SK-N-SH (cell line): Measurements from ENCODE around the gene FRMD3. TPM values are rescaled to one million over a fixed set of nuclear protein-coding genes. Genes with fewer than 3 reads are reported as not detected.

Source experiments
- CTCF ChIA-PET: fragments of 300-600, 350-600 bp; formaldehyde crosslinking; extraction: SDS; loops from one replicate; lab custom pipeline; 2021; lab: Yijun Ruan, JAX
- POLR2A ChIA-PET: fragments of 350-600 bp; sonication (Branson Sonifier 250); formaldehyde crosslinking; extraction: SDS; loops from one replicate; lab custom pipeline; 2020; ENCODE audit warnings: antibody characterized with exemption, inconsistent platforms; lab: Yijun Ruan, JAX
- DNase-seq: peaks from one replicate; pipeline ENCODE4 v3.0.0; 2012
- H2AFZ ChIP-seq: fragments of 200-600 bp; sonication (generic); 2 replicates; pipeline ENCODE4 v1.8.1; 2016; ENCODE audit warnings: antibody characterized with exemption, mild to moderate bottlenecking, low read depth
- H3F3A ChIP-seq: fragments of 200-600 bp; sonication (generic); replicated peaks from 2 replicates; pipeline ENCODE3; 2016; ENCODE audit warnings: antibody characterized with exemption, mild to moderate bottlenecking; ENCODE audit not compliant: insufficient read depth
- H3K27ac ChIP-seq, 2 experiments: fragments of 200-500 bp in 1 of 2; fragments of 200-600 bp in 1 of 2; sonication (Bioruptor generic) in 1 of 2; sonication (generic), shearing (Covaris generic) in 1 of 2; 2 replicates each; pipeline versions ENCODE4 v1.5.1 to v1.6.1; 2014 to 2016; ENCODE audit warnings: low read depth in 2 of 2, inconsistent platforms in 1 of 2, low read length in 1 of 2, mild to moderate bottlenecking in 1 of 2, mixed read lengths in 1 of 2
- H3K27me3 ChIP-seq: fragments of 200-600 bp; sonication (generic), shearing (Covaris generic); 2 replicates; pipeline ENCODE4 v1.6.1; 2016; ENCODE audit warnings: mixed run types; ENCODE audit not compliant: insufficient read depth
- H3K36me3 ChIP-seq, 2 experiments: fragments of 200-500 bp in 1 of 2; fragments of 200-600 bp in 1 of 2; sonication (Bioruptor generic) in 1 of 2; sonication (generic) in 1 of 2; replicated peaks in 1 of 2; 2 replicates each; pipeline versions ENCODE3 to v1.5.1; 2014 to 2016; ENCODE audit warnings: low read length in 1 of 2, mild to moderate bottlenecking in 1 of 2; ENCODE audit not compliant: insufficient read depth in 2 of 2, control insufficient read depth in 1 of 2
- H3K4me1 ChIP-seq, 2 experiments: fragments of 200-500 bp in 1 of 2; fragments of 200-600 bp in 1 of 2; sonication (Bioruptor generic) in 1 of 2; sonication (generic), shearing (Covaris generic) in 1 of 2; 2 replicates each; pipeline versions ENCODE4 v1.5.1 to v1.6.1; 2014 to 2016; ENCODE audit warnings: low read depth in 1 of 2, low read length in 1 of 2, mixed run types in 1 of 2; ENCODE audit not compliant: insufficient read depth in 2 of 2, control insufficient read depth in 1 of 2
- H3K4me2 ChIP-seq: fragments of 200-600 bp; sonication (generic), shearing (Covaris generic); 2 replicates; pipeline ENCODE4 v1.6.1; 2017; ENCODE audit warnings: mixed run types
- H3K4me3 ChIP-seq, 2 experiments: fragments of 200-500 bp in 1 of 2; fragments of 200-600 bp in 1 of 2; sonication (Bioruptor generic) in 1 of 2; sonication (generic), shearing (Covaris generic) in 1 of 2; 2 replicates each; pipeline versions ENCODE4 v1.5.1 to v1.8.1; 2014 to 2016; ENCODE audit warnings: low read depth in 2 of 2, inconsistent platforms in 1 of 2, low read length in 1 of 2, mild to moderate bottlenecking in 1 of 2, mixed read lengths in 1 of 2, moderate library complexity in 1 of 2
- H3K79me2 ChIP-seq: fragments of 200-600 bp; sonication (generic); 2 replicates; pipeline ENCODE4 v1.8.1; 2017; ENCODE audit warnings: mild to moderate bottlenecking; ENCODE audit not compliant: insufficient read depth
- H3K9ac ChIP-seq: fragments of 200-600 bp; sonication (generic); 2 replicates; pipeline ENCODE4 v1.6.1; 2017; ENCODE audit warnings: mixed run types
- H3K9me2 ChIP-seq: fragments of 200-600 bp; sonication (generic); 2 replicates; pipeline ENCODE4 v1.6.1; 2017; ENCODE audit warnings: mixed run types
- H3K9me3 ChIP-seq: fragments of 200-600 bp; sonication (generic); 2 replicates; pipeline ENCODE4 v1.6.1; 2017; ENCODE audit warnings: mixed run types, mild to moderate bottlenecking, moderate library complexity
- H4K20me1 ChIP-seq: fragments of 200-600 bp; sonication (generic); 2 replicates; pipeline ENCODE4 v1.6.1; 2017; ENCODE audit warnings: mild to moderate bottlenecking, mixed run types; ENCODE audit not compliant: insufficient read depth
- CHD2 ChIP-seq: fragments of 150-350 bp; IDR thresholded peaks from 2 replicates; pipeline ENCODE4 v1.6.1; 2018; ENCODE audit warnings: low read length; ENCODE audit not compliant: partially characterized antibody
- REST ChIP-seq: IDR thresholded peaks from 2 replicates; pipeline ENCODE4 v1.6.1; 2012; ENCODE audit warnings: mild to moderate bottlenecking, low read depth, low read length, moderate library complexity
- ZBTB33 ChIP-seq: IDR thresholded peaks from 2 replicates; pipeline ENCODE4 v1.4.0; 2012; ENCODE audit warnings: low read depth, borderline replicate concordance
- WGBS: methylation state at CpG from one replicate; pipeline ENCODE4 v1.1.6; 2017; ENCODE audit warnings: low lambda C conversion rate; 5-methylcytosine and 5-hydroxymethylcytosine counted together
- polyA plus RNA-seq, 3 experiments: library from polyadenylated mRNA; depleted of rRNA; stranded (reverse); fragments of >200 nt; gene quantifications; 2 replicates each; pipeline ENCODE4 v1.2.3, GENCODE V29; 2012
- TF ChIP-seq, protein P1 (sequence below): IDR thresholded peaks from 2 replicates; pipeline ENCODE4 v1.4.0; 2012; ENCODE audit warnings: low read depth
- TF ChIP-seq, protein P2 (sequence below): fragments of 150-350 bp; IDR thresholded peaks from 2 replicates; pipeline ENCODE4 v1.6.1; 2017; ENCODE audit warnings: antibody characterized with exemption, low read length, low read depth, borderline replicate concordance

Gene FRMD3
- polyA plus RNA-seq, 1 of the 3 experiments (the other 2 are of a cell fraction) = 0.89 TPM

DNA sequence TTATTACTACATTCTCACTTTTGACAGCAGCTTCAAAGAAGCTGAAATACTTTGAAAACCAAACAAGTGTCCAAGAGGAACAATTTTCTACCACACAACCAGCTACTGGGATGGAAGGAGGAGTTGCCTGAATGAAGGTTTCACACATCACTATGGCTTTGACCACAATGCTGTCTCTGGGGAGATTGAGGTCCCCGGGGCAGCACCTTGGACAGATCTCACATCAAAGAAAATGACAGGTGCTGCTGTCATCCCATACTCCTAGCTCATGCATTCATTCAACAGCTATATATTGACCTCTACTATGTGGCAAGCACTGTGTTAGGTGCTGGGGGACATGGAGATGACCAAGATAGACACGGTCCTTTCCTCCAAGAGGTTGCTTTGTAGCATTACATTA lies 242.1 kb downstream of the FRMD3 start:
- no peaks in the 10 kb centered on the region for H3F3A ChIP-seq
- CTCF ChIA-PET = no interaction called here
- H2AFZ ChIP-seq = no peak overlapping the region
- WGBS = 86% methylated on average over 2 of the region's 2 CpGs
- H4K20me1 ChIP-seq = no peaks in the 10 kb centered on the region
- no peak overlapping the region for H3K4me2 ChIP-seq
- no peaks in the 10 kb centered on the region for H3K9me2 ChIP-seq
- peaks cover 0 to 2% of the 10 kb centered on the region in 2 experiments for H3K36me3 ChIP-seq
- H3K4me3 ChIP-seq = no peak overlapping the region
- DNase-seq = no peak
- no peaks in the 10 kb centered on the region for H3K79me2 ChIP-seq
- POLR2A ChIA-PET = interaction anchor here (1.2 kb wide), 1 partner anchor 9 kb away, joined by 3 read pairs; no protein-coding TSS in a partner anchor
- H3K27me3 ChIP-seq = no peaks in the 10 kb centered on the region
- H3K9ac ChIP-seq = no peak overlapping the region
- H3K27ac ChIP-seq = no peak overlapping the region
- H3K9me3 ChIP-seq = no peaks in the 10 kb centered on the region
- H3K4me1 ChIP-seq = peaks cover 5 to 12% of the 10 kb centered on the region in 2 experiments; a peak in 1 of 4 replicates
- TF ChIP-seq ZBTB33 (no peak), REST (peak; percentile 92)
- TF ChIP-seq, all 33 proteins: peak for 1

- Histone ChIP-seq H3K4me1 (peaks cover 5% of the 10 kb centered on the region in 2 experiments; a peak in 1 of 4 replicates), H3K36me3 (peaks cover 0 to 2% of the 10 kb centered on the region in 2 experiments), H4K20me1 (no peaks in the 10 kb centered on the region), H3K27ac (no peak overlapping the region), H3K9ac (no peak overlapping the region), H2AFZ (no peak overlapping the region), H3F3A (no peaks in the 10 kb centered on the region), H3K79me2 (no peaks in the 10 kb centered on the region), H3K9me3 (no peaks in the 10 kb centered on the region), H3K4me2 (no peak overlapping the region), H3K4me3 (no peak overlapping the region), H3K9me2 (no peaks in the 10 kb centered on the region), H3K27me3 (no peaks in the 10 kb centered on the region)
- ChIA-PET CTCF (no interaction called here), POLR2A (no interaction called here)
- DNase-seq = no peak
- 82% methylated on average over 2 of the region's 2 CpGs for WGBS
- TF ChIP-seq, protein P1, sequence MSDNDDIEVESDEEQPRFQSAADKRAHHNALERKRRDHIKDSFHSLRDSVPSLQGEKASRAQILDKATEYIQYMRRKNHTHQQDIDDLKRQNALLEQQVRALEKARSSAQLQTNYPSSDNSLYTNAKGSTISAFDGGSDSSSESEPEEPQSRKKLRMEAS = no peak
- TF ChIP-seq, protein P2, sequence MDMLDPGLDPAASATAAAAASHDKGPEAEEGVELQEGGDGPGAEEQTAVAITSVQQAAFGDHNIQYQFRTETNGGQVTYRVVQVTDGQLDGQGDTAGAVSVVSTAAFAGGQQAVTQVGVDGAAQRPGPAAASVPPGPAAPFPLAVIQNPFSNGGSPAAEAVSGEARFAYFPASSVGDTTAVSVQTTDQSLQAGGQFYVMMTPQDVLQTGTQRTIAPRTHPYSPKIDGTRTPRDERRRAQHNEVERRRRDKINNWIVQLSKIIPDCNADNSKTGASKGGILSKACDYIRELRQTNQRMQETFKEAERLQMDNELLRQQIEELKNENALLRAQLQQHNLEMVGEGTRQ = no peak
- TF ChIP-seq CHD2 = no peak
Measured at GRCh38 chr9:83294816-83295215, 243.4 kb downstream of the FRMD3 start.
